HG02642 (cell line): Measurements from ENCODE around the gene STRIT1.
"Not testable (repeated sequence)": the region's sequence is repeated elsewhere in the genome, so short reads cannot be mapped to it uniquely, and the experiment has no call there.

Source experiments
- ATAC-seq: cut with Tn5 transposase; IDR thresholded peaks from one replicate; pipeline ENCODE4 v1.9.1; 2021; ENCODE audit warnings: mild to moderate bottlenecking; ENCODE audit not compliant: unreplicated experiment, poor library complexity

The STRIT1 gene

GRCh38 chr3:155274435-155274834 lies 19.0 kb downstream of the STRIT1 start:
- ATAC-seq: not testable (repeated sequence)

GRCh38 chr3:155271343-155271613 lies 22.2 kb downstream of the STRIT1 start:
- ATAC-seq: no peak

GRCh38 chr3:155270485-155271342 lies 22.8 kb downstream of the STRIT1 start:
- no peak for ATAC-seq

- ATAC-seq: no peak
Measured at GRCh38 chr3:155270063-155270462, 23.4 kb downstream of the STRIT1 start.

- not testable (repeated sequence) for ATAC-seq
Measured at GRCh38 chr3:155262855-155263254, 30.6 kb downstream of the STRIT1 start.

- ATAC-seq: no peak
Measured at GRCh38 chr3:155262295-155262694, 31.2 kb downstream of the STRIT1 start.

GRCh38 chr3:155254445-155254844 lies 39.0 kb downstream of the STRIT1 start:
- no peak for ATAC-seq

- no peak for ATAC-seq
Measured at GRCh38 chr3:155252535-155252934, 40.9 kb downstream of the STRIT1 start.

- peak; percentile 52 for ATAC-seq
Measured at GRCh38 chr3:155252021-155252420, 41.5 kb downstream of the STRIT1 start.

GRCh38 chr3:155248531-155249187 lies 44.8 kb downstream of the STRIT1 start:
- no peak for ATAC-seq

- no peak for ATAC-seq
Measured at GRCh38 chr3:155244699-155245098, 48.8 kb downstream of the STRIT1 start.

GRCh38 chr3:155244216-155244615 lies 49.3 kb downstream of the STRIT1 start:
- ATAC-seq: no peak

GRCh38 chr3:155243512-155243921 lies 50.0 kb downstream of the STRIT1 start:
- ATAC-seq: no peak

- ATAC-seq: no peak
Measured at GRCh38 chr3:155242342-155242741, 51.1 kb downstream of the STRIT1 start.

- ATAC-seq: no peak
Measured at GRCh38 chr3:155241579-155241978, 51.9 kb downstream of the STRIT1 start.
